ENCODE results near the gene SKIDA1. TPM values are rescaled to one million over a fixed set of nuclear protein-coding genes. Genes with fewer than 3 reads are reported as not detected.

The SKIDA1 gene
- total and polyA plus RNA-seq, 3 donors from 2014 or later, result 4.7 to 6.9 (median 6.6) TPM

DNA sequence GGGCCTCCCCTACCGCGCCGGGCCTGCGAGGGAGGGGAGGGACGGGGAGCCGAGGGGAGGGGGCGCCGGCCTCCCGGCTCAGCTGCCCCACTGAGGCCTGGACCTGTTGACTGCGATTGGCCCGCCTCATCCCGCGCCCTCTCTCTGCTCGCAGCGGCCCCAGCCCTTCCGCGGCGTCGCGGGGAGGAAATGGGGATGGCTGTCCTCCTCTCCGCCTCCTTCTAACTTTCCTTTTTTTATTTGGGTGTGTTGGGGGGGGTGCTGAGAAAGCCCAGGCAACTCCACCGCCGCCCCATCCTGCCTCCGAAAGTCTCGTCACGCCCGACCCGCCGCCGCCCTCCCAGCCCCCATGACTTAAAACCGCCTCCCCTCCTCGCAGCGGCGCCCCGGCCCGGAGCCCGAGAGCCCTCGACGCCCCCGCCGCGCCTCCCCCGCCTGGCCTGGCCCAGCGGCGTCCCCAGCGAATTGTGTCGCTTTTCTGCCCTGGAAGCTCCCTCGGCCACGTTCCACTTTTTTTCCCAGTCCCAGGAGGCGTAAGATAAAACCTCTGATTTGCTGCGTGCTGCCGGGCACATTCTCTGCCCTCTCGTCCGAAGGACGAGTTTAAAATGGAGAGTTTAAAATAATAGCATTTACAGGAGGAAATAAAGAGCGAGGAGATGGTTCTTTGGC lies 842 bp upstream of the SKIDA1 start:
- Histone ChIP-seq H3K36me3 (ENCODE audit: low read depth, missing control alignments) (no peaks in the 10 kb centered on the region), H3K4me3 (peak overlapping the region; percentile 76 to 82), H3K4me1 (peaks cover 15% of the 10 kb centered on the region), H3K27ac (peak overlapping the region; percentile 99 to 100), H3K9me3 (no peaks in the 10 kb centered on the region), H3K27me3 (no peaks in the 10 kb centered on the region)
- TF ChIP-seq, protein P1, sequence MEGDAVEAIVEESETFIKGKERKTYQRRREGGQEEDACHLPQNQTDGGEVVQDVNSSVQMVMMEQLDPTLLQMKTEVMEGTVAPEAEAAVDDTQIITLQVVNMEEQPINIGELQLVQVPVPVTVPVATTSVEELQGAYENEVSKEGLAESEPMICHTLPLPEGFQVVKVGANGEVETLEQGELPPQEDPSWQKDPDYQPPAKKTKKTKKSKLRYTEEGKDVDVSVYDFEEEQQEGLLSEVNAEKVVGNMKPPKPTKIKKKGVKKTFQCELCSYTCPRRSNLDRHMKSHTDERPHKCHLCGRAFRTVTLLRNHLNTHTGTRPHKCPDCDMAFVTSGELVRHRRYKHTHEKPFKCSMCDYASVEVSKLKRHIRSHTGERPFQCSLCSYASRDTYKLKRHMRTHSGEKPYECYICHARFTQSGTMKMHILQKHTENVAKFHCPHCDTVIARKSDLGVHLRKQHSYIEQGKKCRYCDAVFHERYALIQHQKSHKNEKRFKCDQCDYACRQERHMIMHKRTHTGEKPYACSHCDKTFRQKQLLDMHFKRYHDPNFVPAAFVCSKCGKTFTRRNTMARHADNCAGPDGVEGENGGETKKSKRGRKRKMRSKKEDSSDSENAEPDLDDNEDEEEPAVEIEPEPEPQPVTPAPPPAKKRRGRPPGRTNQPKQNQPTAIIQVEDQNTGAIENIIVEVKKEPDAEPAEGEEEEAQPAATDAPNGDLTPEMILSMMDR (IDR thresholded peaks at IDR 0.05), result no peak
- TF ChIP-seq POLR2A (IDR thresholded peaks at IDR 0.05), result no peak
- DNase-seq, result peak; percentile 92
- intact Hi-C loops (cut with DNase I; ENCODE audit: low total_unique reads), result no loop called here
- 1% methylated on average over 15 to 49 of the region's 56 CpGs for WGBS, 2 donors

GRCh38 chr10:21524526-21525366 lies 736 bp downstream of the SKIDA1 start:
- H3K27ac ChIP-seq, result peak overlapping the region; percentile 99 to 100
- intact Hi-C loops (cut with DNase I; ENCODE audit: low total_unique reads), result no loop called here
- H3K36me3 ChIP-seq (ENCODE audit: low read depth, missing control alignments), result no peaks in the 10 kb centered on the region
- H3K4me3 ChIP-seq, result peak overlapping the region; percentile 76 to 82
- DNase-seq, result no peak
- no peaks in the 10 kb centered on the region for H3K27me3 ChIP-seq
- TF ChIP-seq POLR2A (IDR thresholded peaks at IDR 0.05), result no peak
- TF ChIP-seq, protein P1 (IDR thresholded peaks at IDR 0.05), result no peak
- H3K9me3 ChIP-seq, result no peaks in the 10 kb centered on the region
- WGBS, 2 donors, result 1 to 3% methylated on average over 23 of the region's 23 CpGs
- peaks cover 23% of the 10 kb centered on the region for H3K4me1 ChIP-seq

- H3K27ac ChIP-seq, result peak overlapping the region; percentile 99 to 100
- TF ChIP-seq POLR2A (IDR thresholded peaks at IDR 0.05), result no peak
- H3K4me3 ChIP-seq, result peak overlapping the region in 1 of 2 donors; percentile 82
- whole genome bisulfite sequencing, 2 donors, result 14 to 19% methylated on average over 7 of the region's 7 CpGs
- no peaks in the 10 kb centered on the region for H3K27me3 ChIP-seq
- no peak for DNase-seq
- no peaks in the 10 kb centered on the region for H3K9me3 ChIP-seq
- no peaks in the 10 kb centered on the region for H3K36me3 ChIP-seq (ENCODE audit: low read depth, missing control alignments)
- intact Hi-C loops (cut with DNase I; ENCODE audit: low total_unique reads), result no loop called here
- H3K4me1 ChIP-seq, result peaks cover 29% of the 10 kb centered on the region
Observed at GRCh38 chr10:21524131-21524525, 1.4 kb downstream of the SKIDA1 start.

DNA sequence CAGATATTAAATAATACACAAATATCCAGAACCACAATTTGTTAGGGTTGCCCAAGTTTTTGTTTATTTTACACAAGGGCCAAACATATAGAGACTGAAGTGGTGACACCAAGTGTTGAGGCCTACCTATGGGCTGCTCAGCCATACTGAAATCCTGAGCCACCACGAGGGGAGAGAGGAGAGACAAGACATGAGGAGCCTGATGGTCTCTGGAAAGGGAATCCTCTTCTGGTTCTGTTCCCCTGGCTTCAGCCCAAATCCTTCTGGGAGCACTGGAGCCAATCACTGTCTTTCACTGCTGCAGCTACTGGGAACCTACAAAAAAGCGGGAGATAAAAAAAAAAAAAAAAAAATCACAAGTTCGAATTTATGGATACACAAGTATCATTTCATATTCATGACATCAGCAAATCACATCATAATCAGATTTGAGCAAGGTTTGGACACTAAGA lies 1.9 kb downstream of the SKIDA1 start:
- WGBS, 2 donors, result 10 to 28% methylated on average over 3 of the region's 3 CpGs
- no peaks in the 10 kb centered on the region for H3K9me3 ChIP-seq
- intact Hi-C loops (cut with DNase I; ENCODE audit: low total_unique reads), result no loop called here
- peak overlapping the region in 1 of 2 donors; percentile 100 for H3K27ac ChIP-seq
- no peaks in the 10 kb centered on the region for H3K36me3 ChIP-seq (ENCODE audit: low read depth, missing control alignments)
- H3K4me1 ChIP-seq, result peaks cover 27% of the 10 kb centered on the region
- peak overlapping the region in 1 of 2 donors; percentile 82 for H3K4me3 ChIP-seq
- H3K27me3 ChIP-seq, result no peaks in the 10 kb centered on the region
- DNase-seq, result peak; percentile 70
- TF ChIP-seq, protein P1 (IDR thresholded peaks at IDR 0.05), result no peak
- no peak for TF ChIP-seq POLR2A (IDR thresholded peaks at IDR 0.05)
